Stimulated activated CD4-positive, alpha-beta T cell treated with anti-CD3 and anti-CD28 coated beads, TNF-alpha, amount 100 ng/mL, for 1 hour (primary cell): ENCODE measurements around the gene CD28.
"Not testable (repeated sequence)": the region's sequence is repeated elsewhere in the genome, so short reads cannot be mapped to it uniquely, and the experiment has no call there.

ENCODE experiments used
- DNase-seq, 3 donors: peaks; one replicate each; pipeline ENCODE4 v3.0.0-alpha.2; 2020; ENCODE audit warnings: low read depth in 3 of 3, low spot score in 1 of 3

CD28 gene

DNA sequence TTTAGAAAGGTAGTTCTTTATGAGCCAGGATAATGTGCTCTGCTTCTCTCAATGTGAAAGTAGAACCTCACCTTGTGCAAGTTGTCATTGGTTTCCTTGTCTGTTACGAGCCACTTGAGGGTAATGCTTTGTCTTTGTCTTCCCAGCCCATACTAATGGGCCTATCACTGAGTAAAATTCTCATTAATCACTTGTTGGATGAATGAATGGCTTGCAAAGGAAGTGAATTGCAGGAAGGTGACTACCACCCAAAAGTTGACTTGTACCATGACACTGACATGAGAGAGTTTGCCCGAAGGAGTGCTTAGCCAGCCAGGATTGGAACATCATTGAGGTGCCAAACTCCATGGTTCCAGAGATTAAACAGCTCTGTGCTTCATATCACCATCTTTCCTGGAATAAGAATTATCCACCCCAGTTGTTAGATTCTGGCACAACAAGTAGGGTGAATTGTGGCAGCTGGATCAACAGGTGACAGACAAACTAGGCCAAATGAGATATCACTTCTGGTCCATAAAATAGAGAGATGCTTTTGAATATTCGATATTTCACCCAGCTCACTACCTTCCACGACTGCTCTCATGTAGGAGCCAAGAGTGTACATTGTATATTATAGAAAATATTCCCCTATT, 20.5 kb upstream of the CD28 start:
- DNase-seq = no peak

DNA sequence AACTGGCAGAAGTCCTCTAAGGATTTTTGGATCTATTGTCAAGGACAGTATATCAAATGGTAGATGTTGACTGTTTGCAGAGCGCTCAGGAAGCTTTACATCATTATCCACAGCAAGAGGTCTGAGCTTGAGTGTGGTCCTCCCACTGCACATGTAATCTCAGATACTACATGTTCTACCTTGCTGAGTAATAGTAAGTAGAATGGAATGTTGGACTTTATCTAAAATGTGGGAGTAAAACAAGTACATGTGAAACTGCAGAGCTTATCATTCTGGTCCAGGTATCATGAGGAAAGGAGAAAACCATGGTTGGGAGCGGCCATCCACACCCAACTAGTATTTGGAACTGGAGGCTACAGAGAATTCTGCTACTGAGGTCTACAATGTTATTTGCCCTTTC, 19.3 kb upstream of the CD28 start:
- no peak for DNase-seq

DNA sequence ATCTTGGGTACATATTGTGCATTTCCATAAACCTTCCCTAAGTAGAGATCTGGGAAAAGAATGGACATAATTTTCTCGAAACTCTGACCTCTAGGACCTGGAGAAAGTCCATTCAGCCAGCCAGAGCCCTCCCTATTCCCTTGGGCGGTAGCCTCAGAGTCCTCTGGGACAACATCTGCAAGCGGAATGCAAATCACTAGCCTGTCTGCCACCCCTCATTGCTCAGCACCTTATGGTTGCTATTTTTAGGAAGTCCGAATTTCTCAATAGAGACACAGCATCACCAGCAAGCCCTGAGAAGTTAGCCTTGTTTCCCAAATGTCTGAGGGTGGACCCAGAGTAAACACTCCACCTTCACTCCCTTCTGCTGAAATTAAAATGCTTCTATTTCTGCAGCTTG, 17.6 kb upstream of the CD28 start:
- no peak for DNase-seq

DNA sequence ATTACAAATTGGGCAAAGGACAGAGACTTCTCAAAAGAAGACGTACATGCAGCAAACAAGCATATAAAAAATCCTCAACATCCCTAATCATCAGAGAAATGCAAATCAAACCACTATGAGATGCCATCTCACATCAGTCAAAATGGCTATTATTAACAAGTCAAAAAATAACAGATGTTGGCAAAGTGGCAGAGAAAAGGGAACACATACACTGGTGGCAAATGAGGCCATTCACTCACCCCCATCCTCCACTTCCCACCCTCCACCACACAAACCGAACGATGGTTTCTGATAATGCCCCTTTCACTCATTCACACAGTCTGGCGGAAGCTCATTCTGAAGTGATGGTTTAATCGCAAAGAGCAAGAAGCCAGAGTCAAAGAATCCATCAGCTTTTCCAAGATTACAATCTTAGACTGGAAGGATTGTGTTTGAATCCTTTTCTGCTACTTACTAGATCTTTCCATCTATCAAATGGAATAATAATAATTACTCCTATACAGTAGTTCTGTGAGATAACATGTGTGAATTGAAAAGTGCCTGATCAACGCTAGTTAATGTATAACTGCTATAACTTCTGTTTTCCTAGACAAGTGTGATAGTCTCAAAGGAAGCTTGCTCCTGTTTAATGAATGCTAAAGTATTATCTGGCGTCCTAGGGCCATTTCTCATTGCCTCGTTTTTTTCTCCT, 16.9 kb upstream of the CD28 start:
- no peak for DNase-seq

DNA sequence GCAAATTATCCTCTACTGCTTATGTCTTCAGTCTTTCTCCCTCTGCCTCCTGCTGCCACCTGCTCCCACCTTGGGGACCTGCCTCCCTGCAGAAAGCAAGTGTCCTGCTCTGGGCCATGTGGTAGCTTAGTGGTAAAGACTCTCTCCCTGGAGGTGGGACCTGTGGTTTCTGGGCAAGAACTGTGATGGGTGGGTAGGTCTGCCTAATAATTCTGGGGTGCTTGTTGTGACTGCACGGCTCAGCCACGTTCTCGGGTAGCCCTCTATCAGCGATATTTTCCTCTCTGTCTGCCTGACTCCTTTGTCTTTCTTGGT, 16.4 kb upstream of the CD28 start:
- no peak for DNase-seq

DNA sequence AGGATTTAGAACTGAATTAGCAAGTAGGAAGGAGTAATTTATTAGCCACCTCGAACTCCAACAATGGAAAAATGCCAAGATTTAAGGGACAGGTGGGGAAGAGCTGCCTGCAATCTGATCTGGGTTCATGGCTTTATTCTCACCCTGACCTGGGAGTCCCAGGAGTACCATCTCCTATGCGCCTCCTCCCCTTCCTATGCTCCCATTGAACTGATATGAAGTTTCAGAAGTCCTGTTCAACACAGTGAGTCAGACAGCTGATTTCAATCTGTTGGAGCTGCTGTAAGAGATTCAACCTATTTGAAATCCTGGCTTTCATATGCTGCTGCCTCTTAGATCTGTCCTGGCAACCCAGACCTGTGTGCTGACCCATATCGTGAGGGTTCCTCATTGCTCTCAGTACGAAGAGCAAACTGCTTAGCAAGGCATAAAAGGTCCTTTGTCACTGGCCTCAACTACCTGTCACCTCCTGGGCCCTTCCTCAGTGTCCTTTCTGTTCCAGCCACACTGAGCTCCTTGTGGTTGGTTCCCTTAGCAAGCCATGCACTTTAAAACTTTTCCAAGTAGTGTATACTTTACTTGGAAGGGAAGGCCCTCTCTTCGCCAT, 15.9 kb upstream of the CD28 start:
- no peak for DNase-seq

DNA sequence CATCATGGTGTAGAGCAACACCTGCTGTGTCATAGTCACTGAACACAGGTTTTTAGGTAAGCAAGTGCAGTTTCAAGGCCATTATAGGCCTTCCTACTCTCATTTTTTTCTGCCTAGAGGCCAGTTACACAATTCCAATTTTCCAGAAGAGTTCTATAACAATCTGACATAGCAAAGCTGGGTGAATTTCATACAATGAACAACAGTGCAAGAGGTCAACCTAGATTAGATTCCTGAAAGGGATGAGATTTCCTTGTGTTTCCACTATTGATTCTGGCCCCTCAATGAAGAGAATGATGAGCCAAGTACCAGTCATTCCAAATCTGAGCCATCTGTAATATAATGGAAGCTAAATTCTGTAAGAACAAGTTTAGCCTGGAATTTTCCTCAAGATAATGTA, 15.3 kb upstream of the CD28 start:
- no peak for DNase-seq

DNA sequence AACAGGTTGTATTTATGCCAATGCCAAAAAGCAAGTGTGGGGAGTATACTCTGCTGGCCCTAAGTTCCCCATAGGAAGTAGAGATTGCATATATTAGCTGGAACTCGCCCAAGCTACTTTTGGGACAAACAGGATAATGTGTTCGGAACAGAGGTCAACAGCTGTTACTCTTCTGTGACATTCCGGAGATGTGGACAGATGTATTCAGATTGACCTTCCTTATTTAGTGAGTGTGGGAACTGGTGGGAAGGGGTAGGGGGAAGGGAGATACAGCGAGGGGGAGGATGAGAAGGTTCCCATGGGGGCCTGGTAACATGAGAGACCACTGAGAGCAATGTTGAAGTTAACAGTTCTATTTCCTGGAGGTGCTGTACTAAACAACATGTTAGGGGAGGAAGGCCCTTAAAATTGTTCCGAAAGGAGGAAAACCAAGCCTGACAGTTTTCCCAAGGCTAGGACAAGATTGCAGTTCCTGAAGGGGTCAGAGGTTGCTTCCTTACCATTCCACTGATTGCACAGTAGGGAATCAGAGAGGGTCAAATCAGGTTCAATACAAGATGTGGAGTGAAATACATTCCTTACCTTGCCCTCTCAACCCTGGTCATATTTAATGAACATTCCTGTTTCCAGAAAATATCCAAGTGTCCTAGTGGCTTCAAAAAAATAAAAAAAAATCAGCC, 14.3 kb upstream of the CD28 start:
- no peak for DNase-seq

DNA sequence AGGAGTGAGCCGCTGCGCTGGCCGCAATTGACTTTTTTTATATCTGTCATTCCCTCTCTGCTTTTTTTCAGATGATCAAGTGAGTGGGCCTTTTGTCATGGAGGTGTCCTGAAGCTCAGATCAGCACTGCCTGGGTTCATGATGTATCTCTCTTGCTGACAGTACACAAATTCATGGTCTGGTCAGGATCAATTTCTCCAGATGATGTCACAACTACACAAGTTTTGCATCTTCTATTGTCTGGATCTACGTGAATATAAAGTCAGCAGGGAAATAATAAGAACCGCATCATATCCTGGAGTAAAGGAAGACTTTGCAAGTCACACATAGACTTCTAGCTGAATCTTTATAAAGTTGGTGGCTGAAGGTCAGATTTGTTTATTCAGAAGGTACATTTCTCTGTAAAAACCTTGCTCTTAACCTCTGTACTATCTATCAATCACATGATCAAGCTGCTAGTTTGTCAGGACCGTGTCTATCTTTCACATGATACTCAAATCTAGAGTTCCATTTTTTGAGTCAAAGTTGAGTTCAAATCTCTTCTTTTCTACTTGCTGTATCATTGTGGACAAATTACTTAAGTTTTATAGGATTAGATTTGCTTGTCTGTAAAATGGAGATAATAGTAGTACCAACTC, 13.1 kb upstream of the CD28 start:
- DNase-seq = no peak

DNA sequence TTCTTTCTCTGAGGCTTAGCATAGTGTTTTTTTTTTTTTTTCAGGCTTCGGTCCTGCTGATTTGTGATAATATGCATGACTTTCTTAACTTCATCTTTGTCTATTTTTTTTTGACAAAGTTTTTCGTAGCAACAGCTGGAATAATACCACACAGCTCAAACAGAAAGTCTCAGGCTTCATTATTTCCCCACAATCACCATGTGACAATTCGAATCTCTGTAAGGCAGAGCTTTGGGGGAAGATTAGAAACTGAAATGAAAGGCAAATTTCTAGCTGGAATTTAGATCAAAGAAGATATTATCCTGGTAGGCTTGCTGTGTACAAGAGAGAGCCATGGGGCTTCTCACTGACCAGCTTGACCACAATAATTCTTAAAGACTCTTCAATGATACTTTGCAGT, 12.2 kb upstream of the CD28 start:
- no peak for DNase-seq

DNA sequence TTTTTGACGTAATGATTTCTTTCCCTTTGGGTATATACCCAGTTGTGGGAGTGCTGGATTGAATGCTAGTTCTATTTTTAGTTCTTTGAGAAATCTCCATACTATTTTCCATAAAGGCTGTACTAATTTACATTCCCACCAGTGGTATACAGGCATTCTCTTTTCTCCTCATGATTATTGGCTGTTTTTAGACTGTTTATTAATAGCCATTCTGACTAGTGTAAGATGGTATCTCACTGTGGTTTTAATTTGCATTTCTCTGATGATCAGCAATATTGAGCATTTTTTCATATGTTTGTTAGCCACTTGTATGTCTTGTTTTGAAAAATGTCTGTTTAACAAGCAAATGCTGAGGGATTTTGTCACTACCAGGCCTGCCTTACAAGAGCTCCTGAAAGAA, 9.2 kb upstream of the CD28 start:
- DNase-seq = no peak

DNA sequence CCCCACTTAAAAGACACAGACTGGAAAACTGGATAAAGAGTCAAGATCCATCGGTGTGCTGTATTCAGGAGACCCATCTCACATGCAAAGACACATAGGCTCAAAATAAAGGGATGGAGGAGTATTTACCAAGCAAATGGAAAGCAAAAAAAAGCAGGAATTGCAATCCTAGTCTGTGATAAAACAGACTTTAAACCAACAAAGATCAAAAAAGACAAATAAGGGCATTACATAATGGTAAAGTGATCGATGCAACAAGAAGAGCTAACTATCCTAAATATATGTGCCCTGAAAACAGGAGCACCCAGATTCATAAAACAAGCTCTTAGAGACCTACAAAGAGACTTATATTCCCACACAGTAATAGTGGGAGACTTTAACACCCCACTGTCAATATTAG, 8.7 kb upstream of the CD28 start:
- not testable (repeated sequence) for DNase-seq

DNA sequence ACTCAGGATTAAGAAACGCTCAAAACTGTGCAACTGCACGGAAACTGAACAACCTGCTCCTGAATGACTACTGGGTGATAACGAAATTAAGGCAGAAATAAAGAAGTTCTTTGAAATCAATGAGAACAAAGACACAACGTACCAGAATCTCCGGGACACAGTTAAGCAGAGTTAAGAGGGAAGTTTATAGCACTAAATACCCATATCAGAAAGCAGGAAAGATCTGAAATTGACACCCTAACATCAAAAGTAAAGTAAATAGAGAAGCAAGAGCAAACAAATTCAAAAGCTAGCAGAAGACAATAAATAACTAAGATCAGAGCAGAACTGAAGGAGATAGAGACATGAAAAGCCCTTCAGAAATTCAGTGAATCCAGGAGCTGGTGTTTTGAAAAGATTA, 8.0 kb upstream of the CD28 start:
- not testable (repeated sequence) for DNase-seq

DNA sequence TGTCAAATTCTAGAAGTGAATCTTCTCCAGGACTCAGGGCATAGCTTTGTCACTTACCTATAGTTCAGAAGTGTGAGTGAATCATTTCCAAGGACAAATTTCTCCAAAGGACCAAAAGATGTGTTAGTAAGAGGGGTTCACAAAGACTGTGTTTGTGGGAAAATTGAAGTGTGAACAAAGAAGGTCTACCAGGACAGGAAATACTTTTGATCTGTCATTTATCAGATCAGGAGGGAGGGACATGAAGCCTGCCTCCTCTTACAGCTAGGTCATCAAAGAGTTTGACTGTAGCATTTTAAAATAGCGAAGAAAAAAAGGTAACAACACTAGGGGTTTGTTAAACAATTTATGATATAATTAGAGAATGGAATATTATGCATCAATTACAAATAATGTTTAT, 2.0 kb upstream of the CD28 start:
- DNase-seq = no peak

DNA sequence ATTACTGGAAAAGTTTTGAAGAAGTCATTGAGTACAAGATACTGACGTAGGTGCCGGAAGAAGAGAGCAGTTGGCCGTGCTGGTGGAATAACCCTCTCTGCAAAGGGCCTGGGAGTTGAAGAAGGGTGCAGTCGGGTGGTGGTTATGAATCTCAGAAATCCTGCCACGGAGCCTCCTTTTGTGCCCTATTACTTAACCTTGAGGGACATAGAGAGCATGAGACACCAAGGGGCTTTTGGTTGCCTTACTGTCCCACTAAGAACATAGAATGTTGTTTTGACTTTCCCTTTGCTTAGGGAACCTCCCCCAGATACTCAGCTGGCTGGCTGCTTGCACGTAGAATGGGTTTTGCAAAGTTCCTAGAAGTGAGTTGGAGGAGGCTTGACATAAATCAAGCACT, 1.3 kb upstream of the CD28 start:
- no peak for DNase-seq

DNA sequence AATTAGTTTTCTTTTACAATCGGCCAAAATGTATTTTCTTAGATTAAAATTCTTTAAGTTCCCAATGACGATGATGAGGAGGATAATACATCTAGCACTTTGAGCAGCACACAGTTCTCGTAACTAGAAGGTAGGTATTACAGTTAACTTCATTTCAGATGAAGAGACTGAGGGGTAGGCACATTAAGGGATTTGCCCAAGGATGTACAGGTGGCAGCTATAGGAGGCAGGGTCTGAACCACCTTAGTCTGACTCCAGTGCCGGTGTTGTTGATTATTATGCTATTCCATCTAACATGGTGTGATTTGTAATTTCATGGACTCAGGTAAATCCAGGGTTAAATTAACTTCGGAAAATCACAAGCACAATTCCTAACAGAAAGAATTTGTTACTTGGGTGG, 1.1 kb downstream of the CD28 start:
- DNase-seq = no peak

DNA sequence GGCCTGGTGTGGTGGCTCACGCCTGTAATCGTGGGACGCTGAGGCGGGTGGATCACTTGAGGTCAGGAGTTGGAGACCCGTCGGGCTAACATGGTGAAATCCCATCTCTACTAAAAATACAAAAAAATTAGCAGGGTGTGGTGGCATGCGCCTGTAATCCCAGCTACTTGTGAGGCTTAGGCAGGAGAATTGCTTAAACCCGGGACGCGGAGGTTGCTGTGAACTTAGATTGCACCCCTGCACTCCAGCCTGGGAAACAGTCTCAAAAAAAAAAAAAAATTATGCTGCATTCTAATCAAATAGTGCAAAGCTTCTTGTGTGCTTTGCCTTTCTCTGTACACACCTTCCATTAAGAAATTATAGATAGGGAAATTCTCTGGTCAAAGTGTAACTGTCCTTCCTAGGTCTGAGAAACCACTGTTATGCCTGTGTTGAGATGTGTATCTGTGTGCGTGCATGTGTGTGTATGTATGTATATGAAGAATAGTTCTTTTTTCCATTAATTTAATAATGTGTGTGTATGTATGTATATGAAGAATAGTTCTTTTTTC, 2.5 kb downstream of the CD28 start:
- no peak for DNase-seq

DNA sequence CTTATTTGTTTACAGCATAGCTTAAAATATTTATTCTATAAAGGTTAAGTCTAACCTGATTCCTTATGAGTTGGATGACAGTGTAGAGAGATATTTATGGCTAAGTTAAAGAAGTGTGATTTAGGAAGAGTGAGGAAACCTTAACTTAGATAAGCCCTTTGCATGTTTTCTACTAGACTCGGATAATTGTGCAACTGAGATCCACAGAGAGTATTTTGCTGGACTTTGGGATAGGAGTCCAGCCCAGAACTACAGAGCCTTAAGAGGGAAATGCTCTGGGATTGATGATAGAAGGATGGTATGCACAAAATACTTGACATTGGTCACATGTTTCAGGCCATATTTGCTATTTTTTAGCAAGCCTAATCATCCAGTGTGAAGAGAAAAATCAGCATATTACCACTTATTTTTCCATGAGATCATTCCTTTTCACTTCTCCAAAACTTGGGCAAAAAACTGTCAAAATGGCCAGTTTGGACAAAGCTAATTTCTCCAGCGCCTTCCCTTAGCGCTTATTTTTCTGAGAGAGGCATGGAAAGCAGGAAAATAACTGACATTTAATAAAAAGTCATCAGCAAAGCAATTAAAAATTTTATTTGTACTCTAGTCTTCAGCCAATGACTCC, 3.1 kb downstream of the CD28 start:
- no peak for DNase-seq

DNA sequence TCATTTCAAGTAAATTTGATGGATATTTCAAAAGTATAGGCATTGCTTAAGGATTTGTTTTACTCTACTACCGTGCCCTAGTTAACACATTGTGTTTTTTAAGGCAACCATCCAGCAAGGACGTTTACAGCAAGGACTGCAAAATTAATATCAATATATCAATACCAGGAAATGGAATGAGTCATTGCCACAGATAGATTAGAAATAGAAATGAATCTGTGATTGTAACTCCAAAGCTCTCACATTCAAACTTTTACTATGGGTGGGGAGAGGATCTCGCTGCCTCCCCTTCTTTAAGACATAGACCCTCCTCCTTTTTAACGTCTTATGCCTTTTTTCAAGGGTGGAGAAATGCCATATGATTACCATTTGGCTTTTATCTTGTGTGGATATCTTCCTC, 3.8 kb downstream of the CD28 start:
- no peak for DNase-seq

DNA sequence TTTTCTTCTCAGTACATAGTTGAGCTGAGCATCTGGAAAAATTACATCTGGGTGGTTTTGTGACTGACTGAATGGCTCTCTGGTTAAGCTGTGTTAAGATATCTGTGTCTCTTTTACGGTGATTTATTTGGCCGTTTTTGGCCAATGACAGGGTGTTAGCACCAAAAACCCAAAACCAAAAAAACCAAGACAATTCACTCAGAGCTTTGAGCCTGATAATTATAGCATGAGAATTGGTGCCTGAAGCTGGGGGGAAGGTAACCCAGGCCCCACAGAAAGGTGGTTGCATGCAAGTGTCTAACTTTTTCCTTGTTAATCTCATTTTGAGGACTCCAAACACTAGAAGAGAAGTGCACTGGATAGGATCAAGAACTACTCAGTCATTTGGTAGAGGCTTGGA, 4.5 kb downstream of the CD28 start:
- no peak for DNase-seq

DNA sequence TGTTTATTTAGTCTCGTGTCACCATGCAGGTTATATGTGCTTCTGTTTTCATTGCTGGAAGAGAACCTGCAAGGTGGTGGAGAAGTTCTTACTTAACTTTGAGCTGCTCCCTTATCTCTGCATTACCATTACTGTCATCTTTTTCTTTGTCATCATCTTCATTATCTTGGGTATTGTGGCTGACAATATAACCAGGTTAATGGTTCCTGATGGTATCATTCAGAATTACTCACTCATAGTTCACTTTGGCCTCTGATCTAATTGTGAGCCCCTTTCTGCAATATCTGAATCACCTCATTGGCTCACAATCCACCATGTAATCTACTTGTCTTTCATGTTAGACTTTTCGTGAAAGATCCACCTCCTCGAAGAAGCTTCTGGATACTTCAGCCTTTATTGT, 5.0 kb downstream of the CD28 start:
- DNase-seq = no peak
